Activated T-cell treated with anti-CD3 and anti-CD28 coated beads, Interleukin-2, amount 50 U/mL, for 1 hour (primary cell): Measurements from ENCODE around the gene SLC22A23.
A peak's percentile ranks its signal among the peaks of the same experiment; 100 is the strongest.

ENCODE experiments used
- DNase-seq: peaks from one replicate; pipeline ENCODE4 v3.0.0-alpha.2; 2020

The SLC22A23 gene

GRCh38 chr6:3233904-3234303, 222.9 kb downstream of the SLC22A23 start:
- DNase-seq: no peak

DNA sequence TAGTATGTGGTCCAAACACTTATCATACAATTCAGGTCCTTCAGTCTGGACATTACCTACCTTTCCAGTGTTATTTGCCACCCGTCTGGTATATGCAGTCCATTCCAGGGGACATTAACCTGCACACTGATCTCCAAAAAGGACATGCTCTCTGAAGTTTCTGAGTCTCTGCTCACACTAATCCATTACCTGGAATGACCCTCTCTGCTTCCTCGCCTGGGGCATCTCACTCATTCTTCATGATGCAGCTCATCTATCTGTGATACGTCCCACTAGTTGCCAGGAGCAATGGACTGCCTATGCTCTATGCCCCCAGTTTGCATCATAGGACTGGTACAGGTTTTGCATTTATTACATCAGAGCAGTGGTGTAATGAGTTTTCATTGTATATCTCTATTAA, 223.5 kb downstream of the SLC22A23 start:
- DNase-seq: no peak

GRCh38 chr6:3232017-3232945, 224.6 kb downstream of the SLC22A23 start:
- DNase-seq: no peak

DNA sequence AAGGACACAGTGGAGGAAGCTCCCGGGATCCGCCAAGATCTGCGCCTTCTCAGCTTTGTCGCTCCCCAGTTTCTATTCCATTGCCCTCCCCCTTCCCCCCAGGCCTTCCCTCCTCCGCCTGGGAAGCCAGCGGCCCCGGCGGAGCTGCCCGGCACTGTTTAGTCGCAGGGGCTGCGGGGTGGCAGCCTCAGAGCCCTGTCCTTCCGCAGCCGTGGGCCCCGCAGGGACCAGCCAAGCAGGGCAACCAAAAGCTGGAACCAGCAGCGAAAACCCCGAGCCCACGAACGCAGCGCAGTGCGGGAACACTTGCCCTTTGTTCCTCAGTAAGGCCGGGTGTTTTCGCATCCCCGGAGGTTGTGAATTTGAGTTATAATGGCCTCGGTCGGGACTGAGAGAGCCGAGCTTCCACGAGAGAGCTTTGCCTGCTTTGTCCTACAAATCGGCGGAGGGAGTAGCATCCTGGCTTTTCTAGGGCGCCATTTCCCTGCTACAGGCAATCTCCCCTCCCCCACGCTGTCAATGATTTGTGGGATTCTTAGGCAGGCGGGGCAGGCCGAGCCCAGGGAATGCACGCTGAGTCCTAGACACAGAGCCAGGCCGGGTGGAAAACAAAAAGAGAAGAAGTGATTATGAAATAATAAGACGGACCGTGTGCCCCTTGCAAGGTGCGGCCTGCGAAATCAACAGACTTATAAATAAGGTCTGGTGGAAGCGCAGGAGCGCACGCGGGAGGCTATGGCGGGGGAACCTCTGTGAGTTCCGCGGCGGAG, 225.4 kb downstream of the SLC22A23 start:
- no peak for DNase-seq

DNA sequence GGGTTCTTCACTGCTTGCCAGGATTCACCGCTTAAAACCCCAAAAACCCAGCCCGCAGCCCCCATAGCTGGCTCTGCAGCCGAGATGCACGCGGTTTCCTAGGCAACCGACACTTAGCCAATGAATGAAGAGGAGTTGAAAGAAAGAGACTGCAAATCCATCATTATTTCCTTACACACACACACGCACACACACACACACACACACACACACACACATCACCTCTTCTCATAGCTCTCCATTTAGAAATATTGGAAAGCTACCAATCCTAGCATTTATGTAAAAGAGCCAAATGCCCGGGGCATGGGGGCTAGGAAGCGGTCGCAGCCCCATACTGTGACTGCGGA, 226.0 kb downstream of the SLC22A23 start:
- no peak for DNase-seq

DNA sequence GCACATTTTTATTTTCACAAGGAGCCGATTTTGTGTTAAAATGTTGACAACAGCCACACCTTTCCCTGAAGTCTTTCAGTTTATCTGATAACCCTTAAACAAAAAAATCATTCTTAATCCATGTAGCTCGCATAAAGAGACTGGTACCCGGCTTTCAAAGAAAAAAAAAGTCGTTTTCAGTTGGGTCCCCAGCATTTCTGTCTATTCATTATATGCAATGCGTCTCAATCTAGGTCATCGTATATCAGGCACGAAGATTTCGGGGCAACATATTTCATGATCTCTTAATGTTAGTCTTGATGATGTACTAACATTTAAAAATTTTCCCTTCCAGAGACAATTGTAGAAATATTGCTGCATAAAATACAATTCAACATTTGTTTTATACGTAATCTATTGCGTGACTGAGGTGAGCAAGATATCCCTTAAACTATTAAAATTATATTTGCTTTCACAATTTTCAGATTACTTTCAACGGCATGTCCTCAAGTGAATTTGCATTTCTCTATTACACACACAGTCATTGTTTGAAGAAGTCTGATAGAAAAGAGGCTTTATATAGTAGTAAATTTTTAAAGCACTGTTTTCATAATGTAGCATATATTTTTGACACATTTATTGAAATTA, 226.5 kb downstream of the SLC22A23 start:
- no peak for DNase-seq

DNA sequence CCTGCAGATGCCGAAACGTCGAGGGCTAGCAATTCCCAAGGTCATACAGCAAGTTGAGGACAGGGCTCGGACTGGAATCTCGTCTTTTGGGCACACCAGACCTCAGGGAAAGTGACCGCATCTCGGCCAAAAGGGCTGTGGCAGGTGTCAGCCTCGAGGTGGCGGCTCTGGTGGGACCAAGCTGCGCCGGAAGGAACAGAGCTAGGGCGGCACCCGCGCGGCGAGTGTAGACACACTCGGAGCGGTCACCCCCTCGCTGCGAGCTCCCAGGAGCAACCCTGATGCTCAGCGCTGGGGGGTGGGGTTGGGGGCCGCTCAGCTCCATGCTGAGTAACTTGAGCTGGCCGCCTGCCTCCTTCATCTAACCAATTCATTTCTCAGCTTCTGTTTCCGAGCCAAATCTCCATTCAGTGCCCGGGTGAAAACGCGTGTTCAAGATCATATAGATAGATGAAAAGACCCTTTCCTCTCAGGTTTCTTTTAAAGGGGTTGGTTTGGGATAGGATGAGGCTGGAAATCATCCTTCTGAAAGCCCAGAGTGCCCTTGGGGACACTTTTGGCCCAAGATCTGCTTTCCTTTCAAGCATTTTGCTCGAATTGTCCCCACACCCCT, 227.2 kb downstream of the SLC22A23 start:
- peak; percentile 55 for DNase-seq

DNA sequence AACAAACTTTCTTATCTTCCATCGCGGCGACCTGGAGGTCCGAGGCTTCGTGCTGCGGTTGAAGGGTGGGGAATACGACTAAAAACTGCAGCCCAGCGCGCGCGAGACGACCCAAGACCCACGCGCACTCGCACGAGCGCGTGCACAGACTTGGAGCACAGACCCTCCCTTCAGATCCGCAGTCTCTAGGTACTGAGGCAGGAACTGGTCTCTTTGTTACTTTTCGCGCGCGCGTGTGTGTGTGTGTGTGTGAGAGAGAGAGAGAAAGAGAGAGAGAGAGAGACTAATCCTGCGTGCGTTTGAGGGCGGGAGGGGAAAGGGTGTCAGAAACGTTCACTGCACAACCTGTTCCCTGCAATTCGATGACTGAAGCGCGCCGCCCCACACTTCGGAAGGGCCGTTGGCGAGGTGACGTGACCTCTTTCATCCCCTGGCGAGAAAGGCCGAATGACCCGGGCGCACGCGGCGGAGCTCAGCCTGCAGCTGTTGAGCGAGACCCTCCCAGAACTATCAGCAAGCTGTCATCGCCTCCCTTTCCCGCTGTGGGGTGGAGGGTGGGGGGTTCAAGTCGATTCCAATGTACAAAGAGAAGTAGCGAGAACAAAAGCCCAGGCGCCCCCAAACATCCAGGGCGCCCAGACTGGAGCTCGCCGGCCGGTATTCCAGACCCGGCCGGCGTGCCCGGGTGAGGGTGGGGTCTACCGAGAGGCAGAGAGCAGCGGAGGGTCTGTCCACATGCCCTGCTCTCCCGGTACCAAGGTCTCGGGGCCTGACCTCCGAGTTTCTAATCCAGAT, 227.9 kb downstream of the SLC22A23 start:
- DNase-seq: peak; percentile 45

- DNase-seq: peak; percentile 49
These were observed 228.7 kb downstream of the SLC22A23 start for GRCh38 chr6:3228046-3228671.

GRCh38 chr6:3227363-3228045, 229.3 kb downstream of the SLC22A23 start, which contains the start of gene TUBB2B:
Gene TUBB2B (minus strand): TSS chr6:3227653. CDS start chr6:3227543, 110 bp downstream.
- no peak for DNase-seq

DNA sequence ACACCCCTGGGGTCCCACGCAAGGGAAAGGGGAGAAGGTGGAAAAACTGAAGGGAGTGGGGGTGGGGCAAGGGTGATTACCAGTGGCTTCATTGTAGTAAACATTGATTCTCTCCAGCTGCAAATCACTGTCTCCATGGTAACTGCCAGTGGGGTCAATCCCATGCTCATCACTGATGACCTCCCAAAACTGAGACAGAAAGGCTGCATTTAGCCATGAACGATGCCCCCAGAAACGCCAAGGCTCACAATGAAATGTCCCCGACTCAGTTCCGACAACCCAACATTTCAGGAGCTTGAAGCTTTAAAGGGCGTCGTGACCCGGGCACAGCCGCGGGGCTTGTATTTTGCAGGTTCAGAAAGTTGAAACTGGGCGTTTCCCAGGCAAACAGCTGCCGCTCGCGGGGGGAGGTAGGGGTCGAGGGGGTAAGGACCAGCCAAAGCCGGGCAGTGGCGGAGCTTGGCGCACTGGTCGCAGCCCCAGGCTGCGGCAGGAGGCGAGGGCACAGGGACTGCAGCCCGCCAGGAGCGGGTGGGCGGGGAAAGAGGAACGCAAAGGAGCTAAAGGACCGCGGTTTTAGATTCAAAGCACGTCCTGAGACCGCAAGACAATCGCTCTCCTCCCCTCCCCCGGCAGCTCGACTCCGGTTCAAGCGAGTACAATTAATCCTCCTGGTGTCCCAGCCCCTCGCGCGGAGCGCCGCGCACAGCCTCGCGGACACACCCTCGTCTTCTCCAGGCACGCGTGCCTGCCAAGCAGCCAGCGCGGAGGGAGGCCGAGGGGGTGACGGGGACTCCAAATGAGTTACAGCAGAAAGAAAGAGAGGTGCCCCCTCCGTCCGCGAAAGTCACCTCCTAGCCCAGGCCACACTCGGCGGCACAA, 230.1 kb downstream of the SLC22A23 start:
- peak; percentile 48 for DNase-seq

DNA sequence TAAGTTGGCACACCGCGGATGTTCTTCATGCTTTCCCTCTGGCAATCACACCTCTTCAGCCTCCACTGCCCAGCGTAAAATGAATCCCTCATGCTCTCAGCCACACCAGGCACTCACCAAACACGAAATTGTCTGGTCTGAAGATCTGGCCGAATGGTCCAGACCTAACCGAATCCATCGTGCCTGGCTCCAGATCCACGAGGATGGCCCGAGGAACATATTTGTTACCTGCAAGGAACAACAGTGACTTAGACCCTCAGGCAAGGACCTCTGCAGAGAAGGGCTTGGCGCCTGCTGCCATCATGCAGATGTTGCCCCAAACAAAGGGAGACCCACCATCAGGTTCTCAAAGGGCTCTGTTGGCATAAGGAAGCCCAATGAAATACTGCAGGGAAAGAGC, 230.8 kb downstream of the SLC22A23 start:
- DNase-seq: no peak

DNA sequence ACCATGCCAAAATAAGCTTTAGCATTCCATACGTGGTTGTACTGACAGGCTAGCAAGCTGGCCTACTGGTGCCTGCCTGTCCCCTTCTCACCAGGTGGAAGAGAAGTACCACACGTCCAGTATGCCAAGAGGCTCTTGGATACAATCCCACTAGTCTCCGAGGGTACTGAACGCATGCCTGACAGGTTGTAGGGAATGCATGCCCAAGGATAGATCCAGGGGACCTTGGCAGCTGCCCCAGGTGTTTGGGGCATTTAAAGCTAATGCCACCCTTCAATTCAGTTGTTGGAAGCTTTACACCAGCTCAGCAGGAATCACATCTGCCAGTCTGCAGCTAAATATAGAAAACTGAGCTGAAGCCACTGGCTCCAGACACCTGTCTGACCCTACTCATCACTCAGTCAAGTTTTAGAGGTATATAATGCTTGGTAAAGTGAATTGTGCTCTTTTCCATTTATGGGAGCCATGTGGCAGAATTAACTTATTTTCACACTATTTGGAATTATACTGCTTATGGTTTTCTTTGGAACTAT, 234.3 kb downstream of the SLC22A23 start:
- no peak for DNase-seq

DNA sequence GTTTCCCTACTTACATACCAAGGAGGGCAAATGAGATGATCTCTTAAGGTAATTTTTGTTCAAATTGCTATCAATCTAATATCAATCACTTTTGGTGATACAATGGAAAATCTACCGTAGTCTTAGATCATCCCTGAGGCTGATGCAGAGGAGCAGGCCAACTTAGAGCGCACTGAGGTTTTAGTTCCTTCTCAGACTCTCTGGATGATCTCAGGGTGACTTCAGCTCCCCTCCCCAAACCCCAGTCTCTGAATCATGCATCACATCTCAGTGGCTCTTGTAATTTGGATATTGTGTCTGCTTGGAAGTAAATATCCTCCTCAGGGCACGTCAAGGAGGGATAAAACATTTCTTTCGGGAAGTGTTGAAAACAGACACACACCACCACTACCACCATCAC, 235.3 kb downstream of the SLC22A23 start:
- DNase-seq: no peak

- no peak for DNase-seq
These were observed 236.5 kb downstream of the SLC22A23 start for GRCh38 chr6:3220366-3220765.
